GM19397 (cell line): Measurements from ENCODE around the gene MAF.

Experiments
- ATAC-seq: cut with Tn5 transposase; IDR thresholded peaks from one replicate; pipeline ENCODE4 v1.9.1; 2021; ENCODE audit warnings: mild to moderate bottlenecking, moderate library complexity; ENCODE audit not compliant: unreplicated experiment

MAF gene

GRCh38 chr16:79550373-79550772, 50.2 kb downstream of the MAF start:
- no peak for ATAC-seq

GRCh38 chr16:79547085-79547484, 53.5 kb downstream of the MAF start:
- ATAC-seq, result no peak
